ENCODE measurements around the gene ETV3L. TPM values are rescaled to one million over a fixed set of nuclear protein-coding genes. Genes with fewer than 3 reads are reported as not detected.
"Not testable (repeated sequence)": the region's sequence is repeated elsewhere in the genome, so short reads cannot be mapped to it uniquely, and the experiment has no call there.

The ETV3L gene
- total RNA-seq, 1 donor from 2014 or later = not detected

GRCh38 chr1:157107702-157108101 lies 8.1 kb upstream of the ETV3L start:
- no peak for DNase-seq
- intact Hi-C loops (cut with micrococcal nuclease) = no loop called here
- ATAC-seq = no peak

- intact Hi-C loops (cut with micrococcal nuclease) = no loop called here
- DNase-seq (no peak), ATAC-seq (no peak)
These were observed 7.2 kb upstream of the ETV3L start for GRCh38 chr1:157106813-157107189.

- ATAC-seq (peak; percentile 52), DNase-seq (peak; percentile 48)
- intact Hi-C loops (cut with micrococcal nuclease) = no loop called here
These were observed 6.6 kb upstream of the ETV3L start for GRCh38 chr1:157105988-157106812.

GRCh38 chr1:157105298-157105987 lies 5.8 kb upstream of the ETV3L start:
- DNase-seq (no peak), ATAC-seq (no peak)
- intact Hi-C loops (cut with micrococcal nuclease) = no loop called here

- DNase-seq (no peak), ATAC-seq (no peak)
- intact Hi-C loops (cut with micrococcal nuclease) = no loop called here
These were observed 5.1 kb upstream of the ETV3L start for GRCh38 chr1:157104598-157105293.

GRCh38 chr1:157103268-157103667 lies 3.7 kb upstream of the ETV3L start:
- DNase-seq = no peak
- no peak for ATAC-seq
- intact Hi-C loops (cut with micrococcal nuclease) = no loop called here

GRCh38 chr1:157101149-157101548 lies 1.5 kb upstream of the ETV3L start:
- ATAC-seq (no peak), DNase-seq (no peak)
- intact Hi-C loops (cut with micrococcal nuclease) = no loop called here

GRCh38 chr1:157098987-157099632 lies 498 bp downstream of the ETV3L start:
- ATAC-seq; DNase-seq; intact Hi-C loops (cut with micrococcal nuclease): not testable (repeated sequence)

GRCh38 chr1:157098519-157098918 lies 1.1 kb downstream of the ETV3L start:
- no peak for ATAC-seq
- DNase-seq = no peak
- intact Hi-C loops (cut with micrococcal nuclease) = no loop called here

GRCh38 chr1:157097692-157098091 lies 1.9 kb downstream of the ETV3L start:
- DNase-seq = no peak

GRCh38 chr1:157096881-157097280 lies 2.7 kb downstream of the ETV3L start:
- intact Hi-C loops (cut with micrococcal nuclease) = no loop called here
- ATAC-seq = no peak

More at GRCh38 chr1:157097692-157098091, 1.9 kb downstream of the ETV3L start:
- ATAC-seq = no peak
- intact Hi-C loops (cut with micrococcal nuclease) = no loop called here

GRCh38 chr1:157095551-157095950 lies 4.1 kb downstream of the ETV3L start:
- DNase-seq (no peak), ATAC-seq (no peak)
- intact Hi-C loops (cut with micrococcal nuclease) = no loop called here

More at GRCh38 chr1:157096881-157097280, 2.7 kb downstream of the ETV3L start:
- DNase-seq = no peak

- intact Hi-C loops (cut with micrococcal nuclease) = no loop called here
- no peak for DNase-seq
- ATAC-seq = no peak
These were observed 4.5 kb downstream of the ETV3L start for GRCh38 chr1:157095091-157095490.

GRCh38 chr1:157092831-157093230 lies 6.8 kb downstream of the ETV3L start:
- ATAC-seq (peak; percentile 76), DNase-seq (peak; percentile 76)
- intact Hi-C loops (cut with micrococcal nuclease) = loop anchor here (5.0 kb wide), 1 partner anchor 64 kb away; no protein-coding TSS in a partner anchor

- intact Hi-C loops (cut with micrococcal nuclease) = loop anchor here (5.0 kb wide), 1 partner anchor 66 kb away; no protein-coding TSS in a partner anchor
These were observed 7.8 kb downstream of the ETV3L start for GRCh38 chr1:157091668-157092273.

GRCh38 chr1:157091186-157091585 lies 8.4 kb downstream of the ETV3L start:
- ATAC-seq = no peak
- intact Hi-C loops (cut with micrococcal nuclease) = loop anchor here (5.0 kb wide), 1 partner anchor 66 kb away; no protein-coding TSS in a partner anchor
- no peak for DNase-seq

More at GRCh38 chr1:157091668-157092273, 7.8 kb downstream of the ETV3L start:
- no peak for DNase-seq
- no peak for ATAC-seq

- ATAC-seq = no peak
- intact Hi-C loops (cut with micrococcal nuclease) = loop anchor here (5.0 kb wide), 1 partner anchor 67 kb away; no protein-coding TSS in a partner anchor
- no peak for DNase-seq
These were observed 8.8 kb downstream of the ETV3L start for GRCh38 chr1:157090771-157091170.

GRCh38 chr1:157090196-157090647 lies 9.4 kb downstream of the ETV3L start:
- DNase-seq (peak; percentile 91), ATAC-seq (peak; percentile 89)
- intact Hi-C loops (cut with micrococcal nuclease) = loop anchor here (5.0 kb wide), 1 partner anchor 67 kb away; no protein-coding TSS in a partner anchor

Measured in left ventricle myocardium superior (tissue), 1 donor.